ENCODE measurements around the gene GOLGA3. TPM values are rescaled to one million over a fixed set of nuclear protein-coding genes. Genes with fewer than 3 reads are reported as not detected.
A peak's percentile ranks its signal among the peaks of the same experiment; 100 is the strongest.
"Not testable (repeated sequence)": the region's sequence is repeated elsewhere in the genome, so short reads cannot be mapped to it uniquely, and the experiment has no call there.

Gene GOLGA3
- total RNA-seq, 2 experiments from 2014 or later = 25.2 to 29.1 TPM

- Mint-ChIP-seq H3K4me3 (no peak overlapping the region), H3K9me3 (no peaks in the 10 kb centered on the region), H3K36me3 (ENCODE audit: low read depth) (peaks cover 32% of the 10 kb centered on the region), H3K27ac (no peak overlapping the region), H3K4me1 (ENCODE audit: low read depth) (peaks cover 31% of the 10 kb centered on the region), H3K27me3 (ENCODE audit: low read depth) (no peaks in the 10 kb centered on the region)
- intact Hi-C loops (cut with micrococcal nuclease) = no loop called here
- CTCF ChIA-PET = no interaction called here
- DNase-seq = no peak
Observed at GRCh38 chr12:132838410-132839080, 9.9 kb upstream of the GOLGA3 start.

- CTCF ChIA-PET = interaction anchor here (0.6 kb wide), 1 partner anchor 34 kb away, joined by 4 read pairs; no protein-coding TSS in a partner anchor
- no peak overlapping the region for H3K27ac Mint-ChIP-seq
- H3K4me3 Mint-ChIP-seq = no peak overlapping the region
- H3K36me3 Mint-ChIP-seq (ENCODE audit: low read depth) = peaks cover 32% of the 10 kb centered on the region
- no peak for DNase-seq
- H3K9me3 Mint-ChIP-seq = no peaks in the 10 kb centered on the region
- intact Hi-C loops (cut with micrococcal nuclease) = no loop called here
- no peaks in the 10 kb centered on the region for H3K27me3 Mint-ChIP-seq (ENCODE audit: low read depth)
- H3K4me1 Mint-ChIP-seq (ENCODE audit: low read depth) = peaks cover 33% of the 10 kb centered on the region
Observed at GRCh38 chr12:132837693-132838409, 9.2 kb upstream of the GOLGA3 start.

- Mint-ChIP-seq H3K36me3 (ENCODE audit: low read depth) (peaks cover 26% of the 10 kb centered on the region), H3K27me3 (ENCODE audit: low read depth) (no peaks in the 10 kb centered on the region), H3K4me3 (peak overlapping the region; percentile 52), H3K27ac (no peak overlapping the region), H3K4me1 (ENCODE audit: low read depth) (peaks cover 33% of the 10 kb centered on the region), H3K9me3 (no peaks in the 10 kb centered on the region)
- CTCF ChIA-PET = no interaction called here
- no peak for DNase-seq
- intact Hi-C loops (cut with micrococcal nuclease) = no loop called here
Observed at GRCh38 chr12:132836795-132837331, 8.2 kb upstream of the GOLGA3 start.

GRCh38 chr12:132836230-132836629 is 7.6 kb upstream of the GOLGA3 start:
- H3K4me3 Mint-ChIP-seq = peak overlapping the region; percentile 52
- H3K9me3 Mint-ChIP-seq; H3K27ac Mint-ChIP-seq; H3K27me3 Mint-ChIP-seq (ENCODE audit: low read depth); intact Hi-C loops (cut with micrococcal nuclease); CTCF ChIA-PET: not testable (repeated sequence)
- peak; percentile 20 for DNase-seq
- H3K4me1 Mint-ChIP-seq (ENCODE audit: low read depth) = peaks cover 33% of the 10 kb centered on the region
- peaks cover 24% of the 10 kb centered on the region for H3K36me3 Mint-ChIP-seq (ENCODE audit: low read depth)

GRCh38 chr12:132835076-132836025 is 6.7 kb upstream of the GOLGA3 start:
- Mint-ChIP-seq H3K4me3 (no peak overlapping the region), H3K9me3 (no peaks in the 10 kb centered on the region), H3K27me3 (ENCODE audit: low read depth) (no peaks in the 10 kb centered on the region), H3K36me3 (ENCODE audit: low read depth) (peaks cover 23% of the 10 kb centered on the region), H3K4me1 (ENCODE audit: low read depth) (peaks cover 33% of the 10 kb centered on the region), H3K27ac (peak overlapping the region; percentile 85)
- CTCF ChIA-PET = interaction anchor here (0.7 to 1.7 kb wide), 2 partner anchors 43 to 67 kb away, joined by 3 to 11 read pairs; no protein-coding TSS in a partner anchor
- intact Hi-C loops (cut with micrococcal nuclease) = loop anchor here (2.0 kb wide), 1 partner anchor 149 kb away; the partner anchor contains the start of genes POLE and PXMP2
- no peak for DNase-seq

- intact Hi-C loops (cut with micrococcal nuclease) = loop anchor here (2.0 kb wide), 1 partner anchor 147 kb away; the partner anchor contains the start of genes POLE and PXMP2
- Mint-ChIP-seq H3K4me3 (peak overlapping the region; percentile 13), H3K27ac (peak overlapping the region; percentile 85), H3K27me3 (ENCODE audit: low read depth) (no peaks in the 10 kb centered on the region), H3K36me3 (ENCODE audit: low read depth) (peaks cover 14% of the 10 kb centered on the region), H3K9me3 (no peaks in the 10 kb centered on the region), H3K4me1 (ENCODE audit: low read depth) (peaks cover 38% of the 10 kb centered on the region)
- peak; percentile 55 for DNase-seq
- CTCF ChIA-PET = interaction anchor here (0.6 to 1.7 kb wide), 4 partner anchors 44 to 84 kb away, joined by 3 to 11 read pairs (median 4); no protein-coding TSS in a partner anchor
Observed at GRCh38 chr12:132834181-132834711, 5.6 kb upstream of the GOLGA3 start.

- H3K4me3 Mint-ChIP-seq = no peak overlapping the region
- DNase-seq = no peak
- CTCF ChIA-PET = interaction anchor here (0.9 to 1.7 kb wide), 2 partner anchors 65 to 71 kb away, joined by 3 to 11 read pairs; no protein-coding TSS in a partner anchor
- no peaks in the 10 kb centered on the region for H3K9me3 Mint-ChIP-seq
- intact Hi-C loops (cut with micrococcal nuclease) = no loop called here
- H3K36me3 Mint-ChIP-seq (ENCODE audit: low read depth) = peaks cover 8% of the 10 kb centered on the region
- H3K27me3 Mint-ChIP-seq (ENCODE audit: low read depth) = no peaks in the 10 kb centered on the region
- H3K27ac Mint-ChIP-seq = peak overlapping the region; percentile 85
- H3K4me1 Mint-ChIP-seq (ENCODE audit: low read depth) = peaks cover 39% of the 10 kb centered on the region
Observed at GRCh38 chr12:132833341-132833740, 4.7 kb upstream of the GOLGA3 start.

GRCh38 chr12:132831771-132832170 is 3.1 kb upstream of the GOLGA3 start:
- H3K4me1 Mint-ChIP-seq (ENCODE audit: low read depth) = peaks cover 47% of the 10 kb centered on the region
- no peak overlapping the region for H3K27ac Mint-ChIP-seq
- no peaks in the 10 kb centered on the region for H3K9me3 Mint-ChIP-seq
- peaks cover 15% of the 10 kb centered on the region for H3K36me3 Mint-ChIP-seq (ENCODE audit: low read depth)
- no peak for DNase-seq
- intact Hi-C loops (cut with micrococcal nuclease) = no loop called here
- CTCF ChIA-PET = interaction anchor here (0.6 kb wide), 1 partner anchor 237 kb away, joined by 3 read pairs; no protein-coding TSS in a partner anchor
- no peaks in the 10 kb centered on the region for H3K27me3 Mint-ChIP-seq (ENCODE audit: low read depth)
- H3K4me3 Mint-ChIP-seq = no peak overlapping the region

GRCh38 chr12:132827763-132828703 is 636 bp downstream of the GOLGA3 start:
- H3K36me3 Mint-ChIP-seq (ENCODE audit: low read depth) = peaks cover 19% of the 10 kb centered on the region
- intact Hi-C loops (cut with micrococcal nuclease) = loop anchor here (2.0 to 5.0 kb wide), 5 partner anchors 59 to 253 kb away; partner anchors contain the start of genes ANKLE2, CHFR, PGAM5 and ZNF140
- peaks cover 44% of the 10 kb centered on the region for H3K4me1 Mint-ChIP-seq (ENCODE audit: low read depth)
- CTCF ChIA-PET = no interaction called here
- H3K27me3 Mint-ChIP-seq (ENCODE audit: low read depth) = no peaks in the 10 kb centered on the region
- DNase-seq = peak; percentile 20
- peak overlapping the region; percentile 76 for H3K27ac Mint-ChIP-seq
- peak overlapping the region; percentile 83 for H3K4me3 Mint-ChIP-seq
- no peaks in the 10 kb centered on the region for H3K9me3 Mint-ChIP-seq

- CTCF ChIA-PET = no interaction called here
- Mint-ChIP-seq H3K9me3 (no peaks in the 10 kb centered on the region), H3K4me1 (ENCODE audit: low read depth) (peaks cover 45% of the 10 kb centered on the region), H3K36me3 (ENCODE audit: low read depth) (peaks cover 25% of the 10 kb centered on the region), H3K4me3 (no peak overlapping the region), H3K27me3 (ENCODE audit: low read depth) (no peaks in the 10 kb centered on the region), H3K27ac (no peak overlapping the region)
- DNase-seq = no peak
- intact Hi-C loops (cut with micrococcal nuclease) = loop anchor here (5.0 kb wide), 1 partner anchor 114 kb away; the partner anchor contains the start of gene PGAM5
Observed at GRCh38 chr12:132825861-132826260, 2.8 kb downstream of the GOLGA3 start.

All from activated naive CD4-positive, alpha-beta T cell treated with anti-CD3 and anti-CD28 coated beads for 36 hours (primary cell).